HG02840 (cell line): ENCODE measurements around the gene STARD3NL.
A peak's percentile ranks its signal among the peaks of the same experiment; 100 is the strongest.
"Not testable (repeated sequence)": the region's sequence is repeated elsewhere in the genome, so short reads cannot be mapped to it uniquely, and the experiment has no call there.

Experiments
- ATAC-seq: cut with Tn5 transposase; IDR thresholded peaks from one replicate; pipeline ENCODE4 v1.9.1; 2021; ENCODE audit warnings: mild to moderate bottlenecking, moderate library complexity, moderate number of reproducible peaks; ENCODE audit not compliant: unreplicated experiment, low FRiP score

Gene STARD3NL

DNA sequence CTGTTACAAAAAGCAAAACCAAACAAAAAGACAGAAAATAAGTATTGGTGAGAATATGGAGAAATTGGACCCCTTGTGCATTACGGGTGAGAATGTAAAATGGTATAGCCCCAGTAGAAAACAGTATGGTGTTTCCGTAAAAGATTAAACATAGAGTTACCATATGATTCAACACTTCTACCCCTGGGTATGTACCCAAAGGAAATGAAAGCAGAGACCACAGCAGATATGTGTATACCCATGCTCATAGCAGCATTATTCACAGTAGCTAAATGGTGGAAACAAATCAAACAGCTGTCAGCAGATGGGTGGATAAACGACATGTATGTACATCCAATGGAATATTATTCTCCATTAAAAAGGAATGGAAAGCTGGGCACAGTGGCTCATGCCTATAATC, 42.4 kb downstream of the STARD3NL start:
- no peak for ATAC-seq

DNA sequence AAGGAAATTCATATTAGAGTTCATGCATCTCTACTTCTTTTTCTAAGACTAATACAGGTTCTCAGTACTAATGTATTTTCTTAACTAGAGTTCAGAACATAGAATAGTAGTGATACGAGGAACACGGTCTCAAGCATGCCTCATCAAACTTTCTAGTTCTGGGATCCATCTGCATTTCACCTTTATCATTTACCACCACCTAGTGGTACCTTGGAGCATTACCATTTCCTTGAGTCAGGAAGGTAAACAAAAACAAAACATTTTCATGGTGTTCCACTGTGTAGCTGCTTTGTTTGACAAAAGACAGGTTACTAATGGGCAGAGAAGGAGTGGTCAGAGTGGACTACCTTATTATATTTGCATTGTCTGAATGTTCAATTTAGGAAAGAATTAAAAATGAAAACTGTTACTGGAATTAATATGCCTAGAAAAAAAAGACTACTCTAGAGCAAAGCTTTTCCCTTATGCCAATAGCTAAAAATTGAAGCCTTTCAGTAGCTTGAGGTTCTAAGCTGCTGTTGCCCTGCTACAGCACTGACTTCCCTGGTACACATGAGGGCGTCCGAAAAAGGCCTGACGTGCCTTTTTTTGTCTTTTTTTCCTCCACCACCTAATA, 44.5 kb downstream of the STARD3NL start:
- no peak for ATAC-seq

DNA sequence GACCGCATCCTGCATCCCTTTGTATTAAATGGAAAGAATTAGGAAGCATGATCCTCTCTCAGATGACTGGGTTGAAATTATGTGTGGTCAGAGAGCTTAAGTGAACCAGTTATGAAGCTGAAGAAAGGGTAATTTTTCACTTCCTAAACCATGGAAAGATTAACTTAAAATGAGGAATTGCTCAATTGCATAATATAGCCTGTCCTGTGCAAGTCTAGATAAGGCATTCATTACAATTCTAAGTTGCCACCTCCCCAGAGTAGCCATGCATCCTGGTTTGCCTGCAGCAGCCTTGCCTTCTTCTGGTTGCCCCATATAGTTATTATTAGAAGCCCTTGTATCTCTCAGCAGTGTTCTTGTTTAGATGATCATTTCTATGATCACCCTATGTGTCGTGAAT, 45.3 kb downstream of the STARD3NL start:
- no peak for ATAC-seq

DNA sequence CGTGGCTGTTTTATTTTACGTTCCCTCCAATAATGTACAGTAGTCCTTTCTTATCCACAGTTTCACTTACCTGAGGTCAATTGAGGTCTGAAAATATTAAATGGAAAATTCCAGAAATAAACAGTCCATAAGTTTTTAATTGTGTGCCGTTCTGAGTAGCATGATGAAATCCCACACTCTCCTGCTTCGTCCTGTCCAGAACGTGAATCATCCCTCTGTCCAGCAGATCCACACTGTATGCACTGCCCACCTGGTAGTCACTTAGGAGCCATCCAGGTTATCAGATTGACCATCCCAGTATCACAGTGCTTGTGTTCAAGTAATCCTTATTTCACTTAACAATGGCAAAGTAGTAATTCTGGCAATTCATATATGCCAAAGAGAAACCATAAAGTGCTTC, 46.3 kb downstream of the STARD3NL start:
- no peak for ATAC-seq

DNA sequence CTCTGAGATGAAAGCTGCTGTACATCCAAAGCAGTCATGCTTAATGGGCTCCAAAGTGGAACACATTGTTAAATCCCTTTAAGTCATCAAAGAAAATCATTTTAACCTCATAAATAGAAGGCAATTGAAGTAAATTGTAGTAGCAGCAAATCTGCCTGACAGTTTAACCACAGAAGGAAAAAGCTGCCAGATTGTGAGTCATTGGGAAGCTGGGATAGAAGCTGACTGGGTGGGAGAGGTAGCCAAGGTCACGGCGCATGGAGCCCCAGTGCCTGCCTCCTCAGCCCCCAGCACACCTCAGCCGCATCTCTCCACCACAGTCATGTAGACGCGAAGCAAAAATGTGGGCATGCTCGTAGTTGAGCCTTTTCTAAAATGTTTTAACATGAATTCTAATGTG, 51.3 kb downstream of the STARD3NL start:
- ATAC-seq, result no peak

DNA sequence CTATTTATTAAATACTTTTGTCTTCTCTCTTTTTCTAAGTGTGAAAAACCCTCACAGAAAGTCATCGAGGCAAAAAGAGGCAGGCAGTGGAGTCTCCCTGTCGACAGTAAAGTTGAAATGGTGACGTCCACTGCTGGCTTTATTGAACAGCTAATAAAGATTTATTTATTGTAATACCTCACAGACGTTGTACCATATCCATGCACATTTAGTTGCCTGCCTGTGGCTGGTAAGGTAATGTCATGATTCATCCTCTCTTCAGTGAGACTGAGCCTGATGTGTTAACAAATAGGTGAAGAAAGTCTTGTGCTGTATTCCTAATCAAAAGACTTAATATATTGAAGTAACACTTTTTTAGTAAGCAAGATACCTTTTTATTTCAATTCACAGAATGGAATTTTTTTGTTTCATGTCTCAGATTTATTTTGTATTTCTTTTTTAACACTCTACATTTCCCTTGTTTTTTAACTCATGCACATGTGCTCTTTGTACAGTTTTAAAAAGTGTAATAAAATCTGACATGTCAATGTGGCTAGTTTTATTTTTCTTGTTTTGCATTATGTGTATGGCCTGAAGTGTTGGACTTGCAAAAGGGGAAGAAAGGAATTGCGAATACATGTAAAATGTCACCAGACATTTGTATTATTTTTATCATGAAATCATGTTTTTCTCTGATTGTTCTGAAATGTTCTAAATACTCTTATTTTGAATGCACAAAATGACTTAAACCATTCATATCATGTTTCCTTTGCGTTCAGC, 52.0 kb downstream of the STARD3NL start:
- ATAC-seq, result no peak

DNA sequence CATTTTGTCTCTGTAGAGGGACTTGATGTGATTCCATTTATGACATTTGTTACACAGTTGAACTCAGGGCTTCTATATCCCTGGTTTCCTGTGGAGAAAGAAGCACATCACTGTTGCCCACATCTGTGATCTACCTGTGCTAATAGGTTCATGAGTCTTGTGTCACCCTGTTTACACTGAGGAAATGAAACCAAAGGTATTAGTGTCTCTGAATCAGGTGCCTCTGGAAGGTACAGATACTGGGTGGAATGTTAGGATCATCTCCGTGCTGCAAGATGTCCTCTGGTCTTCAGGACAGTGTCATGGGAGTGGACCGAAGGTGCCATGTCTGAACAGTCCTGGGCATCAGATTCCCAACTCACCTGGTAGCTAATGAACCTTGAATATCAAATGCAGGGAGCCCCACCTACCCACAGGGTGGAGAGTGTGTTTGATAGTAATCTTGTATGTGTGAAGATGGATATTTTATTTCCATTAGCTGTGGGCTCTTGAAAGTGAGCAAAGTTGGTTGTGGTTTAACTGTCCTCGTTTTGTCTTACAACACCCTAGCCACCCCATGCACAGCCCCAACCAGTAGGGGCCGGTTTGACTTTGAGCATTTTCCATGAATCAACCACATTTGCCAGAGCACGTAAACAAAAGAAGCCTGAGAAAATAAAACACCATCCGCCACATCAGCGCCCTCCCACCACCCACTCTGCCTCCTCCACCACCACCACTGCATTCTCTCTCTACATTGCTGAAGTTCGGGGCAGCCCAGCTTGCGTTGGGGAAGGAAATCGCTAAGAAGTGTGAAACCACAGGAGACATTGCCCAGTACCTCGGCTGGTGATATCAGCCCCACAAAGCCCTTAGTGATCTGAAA, 54.7 kb downstream of the STARD3NL start:
- peak; percentile 82 for ATAC-seq

DNA sequence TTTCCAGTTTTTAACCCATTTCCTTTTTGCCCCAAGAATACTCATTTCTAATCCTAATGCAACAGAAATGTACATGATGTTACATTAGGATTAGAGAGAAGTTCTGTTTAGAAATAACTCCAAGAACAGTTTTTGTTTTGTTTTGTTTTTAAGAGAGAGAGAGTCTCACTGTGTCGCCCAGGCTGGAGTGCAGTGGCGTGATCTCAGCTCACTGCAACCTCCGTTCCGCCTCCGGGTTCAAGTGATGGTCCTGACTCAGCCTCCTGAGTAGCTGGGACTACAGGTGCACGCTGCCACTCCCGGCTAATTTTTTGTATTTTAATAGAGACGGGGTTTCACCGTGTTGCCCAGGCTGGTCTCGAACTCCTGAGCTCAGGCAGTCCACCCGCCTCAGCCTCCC, 56.7 kb downstream of the STARD3NL start:
- ATAC-seq, result not testable (repeated sequence)

DNA sequence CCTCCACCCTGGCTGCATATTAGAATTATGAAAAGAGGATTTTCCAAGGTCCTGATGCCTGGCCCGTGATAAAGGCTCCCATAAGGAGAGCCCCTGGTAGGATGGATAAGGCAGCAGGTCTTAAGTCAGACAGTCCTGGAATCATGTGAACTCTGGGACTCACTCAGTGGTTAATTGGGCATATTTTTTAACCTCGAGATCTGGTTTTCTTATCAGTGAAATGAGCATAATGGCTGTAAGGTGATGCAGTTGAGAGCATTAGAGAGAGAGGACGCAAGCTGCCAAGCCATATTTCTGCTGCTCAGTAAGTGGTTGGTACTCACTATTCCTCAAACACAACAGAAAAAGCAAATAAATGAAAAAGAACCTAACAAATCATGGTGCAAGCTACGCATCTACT, 57.6 kb downstream of the STARD3NL start:
- ATAC-seq, result no peak

DNA sequence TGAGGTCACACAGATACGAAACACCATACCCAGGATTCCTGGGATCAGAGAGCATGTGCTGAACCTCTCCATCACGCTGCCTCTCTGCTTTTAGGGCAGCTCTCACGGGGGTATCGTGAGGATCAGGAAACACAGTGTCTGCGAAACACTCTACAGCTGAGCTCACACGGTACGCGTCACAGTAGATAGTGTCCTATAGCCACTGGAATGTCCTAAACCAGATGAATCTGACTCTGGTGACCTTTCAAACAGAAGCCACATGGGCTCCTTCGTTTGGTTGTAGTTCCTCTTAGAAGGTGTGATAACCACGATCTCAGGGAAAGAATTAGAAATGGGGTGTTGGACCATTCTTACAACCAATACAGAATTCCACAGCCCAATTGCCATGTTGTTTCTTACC, 61.1 kb downstream of the STARD3NL start:
- ATAC-seq, result not testable (repeated sequence)

DNA sequence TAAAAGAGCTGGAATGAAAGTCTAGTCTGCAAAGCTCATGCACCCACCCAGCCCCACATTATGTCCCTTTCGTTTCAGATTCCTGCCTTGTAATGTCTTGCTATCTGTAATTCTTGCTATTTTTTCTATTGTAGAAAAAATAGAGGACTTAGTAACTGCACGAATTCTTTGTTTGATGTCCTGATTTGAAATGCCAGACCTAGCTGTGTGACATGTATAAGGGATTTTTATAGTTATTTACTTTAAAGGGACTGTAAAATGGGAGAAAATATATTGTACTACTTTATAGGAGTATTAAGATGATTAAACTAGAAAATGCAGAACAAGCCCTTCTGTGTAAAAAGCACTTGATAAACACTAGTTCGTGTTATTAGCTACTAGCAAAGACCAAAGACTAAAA, 63.0 kb downstream of the STARD3NL start:
- ATAC-seq, result no peak

DNA sequence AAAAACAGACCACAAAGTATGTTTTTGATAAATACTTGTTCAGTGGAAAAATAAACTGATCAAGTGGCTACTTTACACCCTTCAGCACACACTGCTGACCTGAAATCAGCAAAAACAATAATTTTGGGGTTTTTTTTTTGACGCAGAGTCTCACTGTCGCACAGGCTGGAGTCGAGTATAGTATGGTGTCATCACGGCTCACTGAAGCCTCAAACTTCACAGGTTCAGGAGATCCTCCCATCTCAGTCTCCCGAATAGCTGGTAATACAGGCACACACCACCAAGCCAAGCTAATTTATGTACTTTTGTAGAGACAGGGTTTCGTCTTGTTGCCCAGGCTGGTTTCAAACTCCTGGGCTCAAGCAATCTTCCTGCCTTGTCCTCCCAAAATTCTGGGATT, 64.8 kb downstream of the STARD3NL start:
- no peak for ATAC-seq

DNA sequence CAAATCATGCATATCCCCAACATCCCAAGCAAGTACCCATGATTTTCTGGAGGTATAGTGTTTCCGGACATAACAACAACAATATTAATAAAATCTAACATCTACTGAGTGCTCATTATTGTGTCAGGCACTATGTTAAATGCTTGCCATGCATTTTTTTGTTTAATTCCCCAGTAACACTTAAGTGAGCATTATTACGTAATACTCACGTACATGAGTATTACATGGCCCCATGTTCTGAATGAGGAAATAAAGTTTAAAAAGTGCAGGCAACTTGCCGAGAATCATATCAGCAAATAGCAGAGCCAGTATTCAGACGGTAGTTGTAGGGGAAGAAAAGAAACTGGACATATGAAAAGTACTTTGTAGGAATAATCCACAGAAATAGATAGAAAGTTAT, 65.3 kb downstream of the STARD3NL start:
- not testable (repeated sequence) for ATAC-seq

DNA sequence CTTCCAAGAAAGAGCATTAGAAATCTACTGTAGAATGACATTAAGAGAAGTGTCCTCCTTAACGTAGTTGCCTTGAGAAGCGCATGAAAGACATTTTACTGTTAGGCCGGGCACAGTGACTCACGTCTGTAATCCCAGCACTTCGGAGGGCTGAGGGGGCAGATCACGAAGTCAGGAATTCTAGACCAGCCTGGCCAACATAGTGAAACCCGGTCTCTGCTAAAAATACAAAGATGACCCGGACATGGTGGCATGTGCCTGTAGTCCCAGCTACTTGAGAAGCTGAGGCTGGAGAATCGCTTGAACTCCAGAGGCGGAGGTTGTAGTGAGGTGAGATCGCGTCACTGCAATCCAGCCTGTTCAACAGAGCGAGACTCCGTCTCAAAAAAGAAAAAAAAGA, 66.5 kb downstream of the STARD3NL start:
- no peak for ATAC-seq

DNA sequence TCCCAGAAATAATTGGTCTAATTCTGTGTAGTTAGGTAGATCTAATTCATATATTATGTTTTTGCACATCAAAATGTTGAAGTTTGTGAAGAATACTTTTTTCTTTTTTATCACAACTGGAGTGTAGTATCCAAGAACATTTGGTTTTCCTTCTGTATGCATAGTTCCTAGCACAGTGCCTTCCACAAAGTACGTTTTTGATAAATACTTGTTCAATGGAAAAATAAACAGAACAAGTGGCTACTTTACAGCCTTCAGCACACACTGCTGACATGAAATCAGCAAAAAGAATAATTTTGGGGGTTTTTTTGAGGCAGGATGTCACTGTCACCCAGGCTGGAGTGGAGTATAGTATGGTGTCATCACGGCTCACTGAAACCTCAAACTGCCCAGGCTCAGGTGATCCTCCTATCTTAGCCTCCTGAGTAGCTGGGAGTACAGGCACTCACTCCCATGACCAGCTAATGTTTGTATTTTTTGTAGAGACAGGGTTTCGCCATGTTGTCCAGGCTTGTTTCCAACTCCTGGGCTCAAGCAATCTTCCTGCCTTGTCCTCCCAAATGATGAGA, 67.4 kb downstream of the STARD3NL start:
- ATAC-seq, result no peak

DNA sequence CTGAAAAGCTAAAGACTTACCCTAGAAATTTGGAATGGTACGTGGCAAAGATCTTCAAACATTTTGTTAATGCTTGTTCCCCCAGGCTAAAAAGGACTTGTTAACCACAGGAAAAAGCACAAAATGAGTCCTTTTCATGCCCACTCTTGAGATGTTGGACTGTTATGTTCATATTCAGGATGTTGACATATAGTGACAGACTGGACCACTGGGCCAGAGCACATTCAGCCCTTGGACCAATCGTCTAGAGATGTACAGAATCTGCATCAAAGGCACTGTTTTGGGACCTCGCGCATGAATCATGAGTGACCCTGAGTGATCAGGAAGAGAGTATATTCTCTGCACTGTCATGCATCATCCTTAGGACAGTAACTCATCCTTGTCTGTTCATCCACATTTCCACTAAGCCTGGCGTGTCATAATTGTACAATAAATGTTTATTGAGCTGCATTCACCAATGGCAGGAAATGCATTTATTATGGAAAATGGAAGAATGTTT, 70.1 kb downstream of the STARD3NL start:
- no peak for ATAC-seq

DNA sequence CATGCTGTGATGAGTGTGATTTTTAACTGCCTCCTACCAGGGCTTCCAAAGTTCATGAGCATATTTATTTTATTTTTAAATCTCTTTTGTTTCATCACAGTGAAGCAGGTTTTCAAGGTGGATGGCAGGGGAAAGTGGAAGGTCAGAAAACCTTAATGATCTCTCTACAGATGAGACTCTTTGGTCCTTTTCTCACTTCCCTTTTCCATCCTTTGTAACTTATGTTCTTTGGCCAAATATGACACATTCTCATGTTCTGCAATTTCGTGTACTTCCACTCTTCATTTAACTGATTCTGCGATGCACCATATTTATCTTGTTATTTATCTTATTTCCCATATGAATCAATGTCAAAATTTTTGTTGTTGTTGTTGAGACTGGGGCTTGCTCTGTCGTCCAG, 71.8 kb downstream of the STARD3NL start:
- ATAC-seq, result peak; percentile 86

DNA sequence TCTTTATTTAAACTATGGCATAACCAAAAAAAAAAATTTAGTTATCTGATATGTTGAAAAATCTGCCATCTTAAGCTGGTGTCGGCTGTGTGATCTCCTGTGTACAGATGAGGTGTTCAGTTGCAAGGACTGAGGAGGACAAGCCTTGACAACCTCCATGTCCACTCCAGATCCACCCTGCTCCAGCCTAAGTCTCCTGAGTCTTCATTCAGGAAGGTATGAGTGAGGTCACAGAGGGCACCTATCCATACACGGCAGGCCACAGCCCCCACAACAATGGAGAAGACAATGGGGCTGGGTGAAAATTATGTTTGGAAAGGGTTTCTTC, 79.3 kb downstream of the STARD3NL start:
- ATAC-seq, result no peak

DNA sequence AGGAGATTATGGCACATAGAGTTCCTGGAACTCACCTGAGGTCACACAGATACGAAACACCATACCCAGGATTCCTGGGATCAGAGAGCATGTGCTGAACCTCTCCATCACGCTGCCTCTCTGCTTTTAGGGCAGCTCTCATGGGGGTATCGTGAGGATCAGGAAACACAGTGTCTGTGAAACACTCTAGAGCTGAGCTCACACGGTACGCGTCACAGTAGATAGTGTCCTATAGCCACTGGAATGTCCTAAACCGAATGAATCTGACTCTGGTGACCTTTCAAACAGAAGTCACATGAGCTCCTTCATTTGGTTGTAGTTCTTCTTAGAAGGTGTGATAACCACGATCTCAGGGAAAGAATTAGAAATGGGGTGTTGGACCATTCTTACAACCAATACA, 81.1 kb downstream of the STARD3NL start:
- not testable (repeated sequence) for ATAC-seq

DNA sequence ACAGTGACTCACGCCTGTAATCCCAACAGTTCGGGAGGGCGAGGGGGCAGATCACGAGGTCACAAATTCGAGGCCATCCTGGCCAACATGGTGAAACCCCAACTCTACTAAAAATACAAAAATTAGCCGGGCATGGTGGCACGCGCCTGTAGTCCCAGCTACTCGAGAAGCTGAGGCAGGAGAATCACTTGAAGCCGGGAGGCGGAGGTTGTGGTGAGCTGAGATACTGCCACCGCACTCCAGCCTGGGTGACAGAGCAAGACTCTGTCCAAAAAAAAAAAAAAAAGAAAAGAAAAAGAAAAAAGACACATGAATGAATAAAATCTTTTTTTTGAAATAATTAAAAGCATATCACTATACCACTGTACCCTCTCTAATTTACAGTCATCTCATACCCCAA, 83.6 kb downstream of the STARD3NL start:
- not testable (repeated sequence) for ATAC-seq

DNA sequence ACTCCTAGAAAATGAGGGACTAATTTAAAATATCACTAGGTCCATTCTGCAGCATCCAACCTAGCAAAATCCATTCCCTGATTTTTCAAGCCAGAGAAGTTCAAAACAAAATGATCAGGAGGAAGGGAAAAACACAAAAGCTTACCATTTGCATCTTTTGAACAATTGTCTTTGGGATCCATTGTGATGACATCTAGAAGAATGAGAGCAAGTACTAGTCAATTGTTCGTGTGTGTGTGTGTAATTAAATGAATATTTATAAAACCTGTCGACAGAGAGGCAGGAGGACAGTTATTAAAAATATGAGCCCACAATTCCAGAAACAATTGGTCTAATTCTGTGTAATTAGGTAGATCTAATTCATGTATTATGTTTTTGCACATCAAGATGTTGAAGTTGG, 84.0 kb downstream of the STARD3NL start:
- ATAC-seq, result not testable (repeated sequence)
